Activated CD8-positive, alpha-beta T cell treated with anti-CD3 and anti-CD28 coated beads for 36 hours (primary cell): ENCODE measurements around the gene MYCBP. TPM values are rescaled to one million over a fixed set of nuclear protein-coding genes. Genes with fewer than 3 reads are reported as not detected.
A peak's percentile ranks its signal among the peaks of the same experiment; 100 is the strongest.

ENCODE experiments used
- ATAC-seq: fragments of 200-7000 bp; cut with Tn5 transposase; one replicate; pipeline ENCODE4 v1.10.0; 2021; ENCODE audit warnings: mild to moderate bottlenecking, moderate library complexity
- CTCF ChIA-PET: fragments of 350-600 bp; sonication (Branson Sonifier 250); formaldehyde crosslinking; loops from one replicate; lab custom pipeline; 2021; ENCODE audit warnings: antibody characterized with exemption; lab: Charles Lee
- POLR2A ChIA-PET: fragments of 350-600 bp; sonication (Branson Sonifier 250); formaldehyde crosslinking; loops from one replicate; lab custom pipeline; 2021; ENCODE audit warnings: antibody characterized with exemption; lab: Charles Lee
- DNase-seq: peaks from one replicate; pipeline ENCODE4 v3.0.0-alpha.2; 2020
- H3K27ac Mint-ChIP-seq: one replicate; pipeline ENCODE4 v1.8.0; 2021; ENCODE audit warnings: mild to moderate bottlenecking, mixed read lengths
- H3K27me3 Mint-ChIP-seq: one replicate; pipeline ENCODE4 v1.8.0; 2021; ENCODE audit warnings: mixed read lengths
- H3K36me3 Mint-ChIP-seq: one replicate; pipeline ENCODE4 v1.8.0; 2021; ENCODE audit warnings: low read depth, mixed read lengths
- H3K4me1 Mint-ChIP-seq: one replicate; pipeline ENCODE4 v1.8.0; 2021; ENCODE audit warnings: low read depth, mixed read lengths
- H3K4me3 Mint-ChIP-seq: one replicate; pipeline ENCODE4 v1.8.0; 2021; ENCODE audit warnings: mild to moderate bottlenecking, moderate library complexity, mixed read lengths
- H3K9me3 Mint-ChIP-seq: one replicate; pipeline ENCODE4 v1.8.0; 2021; ENCODE audit warnings: mixed read lengths
- CTCF ChIP-seq: fragments of 200-600 bp; IDR thresholded peaks from one replicate; pipeline ENCODE4 v1.8.0; 2022; ENCODE audit warnings: antibody characterized with exemption, mild to moderate bottlenecking
- intact Hi-C: fragments of 100-400 bp; cut with micrococcal nuclease; formaldehyde crosslinking; loops from one replicate; pipeline ENCODE4 v1.10.0; 2022
- total RNA-seq, 2 experiments: library from RNA; stranded (reverse); gene quantifications; one replicate each; pipeline ENCODE4 v1.2.3, GENCODE V29; 2021

The MYCBP gene
- total RNA-seq, 2 experiments from 2014 or later = 45.6 to 46.4 TPM

- H3K36me3 Mint-ChIP-seq = peaks cover 10% of the 10 kb centered on the region
- intact Hi-C loops = loop anchor here (2.0 to 10.0 kb wide), 2 partner anchors 14 to 222 kb away; partner anchors contain the start of gene RRAGC
- DNase-seq = peak; percentile 56
- ChIA-PET POLR2A (interaction anchor here (0.5 to 1.9 kb wide), 2 partner anchors 10 to 155 kb away, joined by 3 to 5 read pairs; no protein-coding TSS in a partner anchor), CTCF (interaction anchor here (0.7 to 0.8 kb wide), 2 partner anchors 16 to 160 kb away, joined by 3 read pairs; no protein-coding TSS in a partner anchor)
- no peak for TF ChIP-seq CTCF
- ATAC-seq = peak; percentile 14
- peak overlapping the region; percentile 95 for H3K4me3 Mint-ChIP-seq
- peak overlapping the region; percentile 53 for H3K27ac Mint-ChIP-seq
- peaks cover 26% of the 10 kb centered on the region for H3K4me1 Mint-ChIP-seq
- no peaks in the 10 kb centered on the region for H3K27me3 Mint-ChIP-seq
- no peaks in the 10 kb centered on the region for H3K9me3 Mint-ChIP-seq
Measured at GRCh38 chr1:38872401-38873026, 634 bp downstream of the MYCBP start.

- no peak for TF ChIP-seq CTCF
- H3K27ac Mint-ChIP-seq = no peak overlapping the region
- CTCF ChIA-PET = interaction anchor here (0.7 kb wide), 1 partner anchor 228 kb away, joined by 3 read pairs; no protein-coding TSS in a partner anchor
- H3K27me3 Mint-ChIP-seq = no peaks in the 10 kb centered on the region
- POLR2A ChIA-PET = interaction anchor here (0.6 kb wide), 1 partner anchor 165 kb away, joined by 3 read pairs; no protein-coding TSS in a partner anchor
- no peak for ATAC-seq
- intact Hi-C loops = loop anchor here (10.0 kb wide), 1 partner anchor 224 kb away; no protein-coding TSS in a partner anchor
- no peak for DNase-seq
- no peaks in the 10 kb centered on the region for H3K9me3 Mint-ChIP-seq
- no peak overlapping the region for H3K4me3 Mint-ChIP-seq
- peaks cover 17% of the 10 kb centered on the region for H3K36me3 Mint-ChIP-seq
- H3K4me1 Mint-ChIP-seq = peaks cover 29% of the 10 kb centered on the region
Measured at GRCh38 chr1:38870996-38871395, 2.2 kb downstream of the MYCBP start.

GRCh38 chr1:38867208-38867607, 5.9 kb downstream of the MYCBP start:
- Mint-ChIP-seq H3K4me1 (peaks cover 29% of the 10 kb centered on the region), H3K27me3 (no peaks in the 10 kb centered on the region), H3K9me3 (no peaks in the 10 kb centered on the region), H3K27ac (no peak overlapping the region), H3K4me3 (no peak overlapping the region), H3K36me3 (peaks cover 25% of the 10 kb centered on the region)
- intact Hi-C loops = no loop called here
- CTCF ChIA-PET = no interaction called here
- no peak for ATAC-seq
- TF ChIP-seq CTCF = no peak
- no peak for DNase-seq
- POLR2A ChIA-PET = no interaction called here

DNA sequence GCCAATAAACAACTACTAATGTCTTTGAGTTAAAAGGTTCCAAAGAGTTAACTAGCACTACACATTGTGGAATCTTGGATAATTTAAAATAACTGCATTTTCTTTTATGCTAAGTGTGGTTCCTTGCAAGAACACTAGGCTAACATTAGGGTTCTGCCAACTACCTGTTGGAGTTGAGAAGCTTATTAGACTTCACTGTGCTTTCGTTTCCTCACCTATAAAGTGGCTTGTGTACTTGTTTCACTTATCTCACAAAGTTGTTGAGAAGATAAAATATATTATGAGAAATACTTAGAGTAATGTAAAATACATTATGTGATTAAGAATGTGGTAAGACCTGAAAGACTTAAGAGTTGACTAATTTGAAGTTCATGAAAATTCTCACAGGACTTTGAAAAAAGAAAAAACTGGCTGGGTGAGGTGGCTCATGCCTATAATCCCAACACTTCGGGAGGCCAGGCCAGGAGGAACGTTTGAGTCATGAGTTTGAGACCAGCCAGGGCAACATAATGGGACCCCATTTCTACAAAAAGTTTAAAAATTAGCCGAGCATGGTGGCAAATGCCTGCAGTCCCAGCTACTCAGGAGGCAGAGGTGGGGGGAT, 7.9 kb downstream of the MYCBP start:
- H3K4me1 Mint-ChIP-seq = peaks cover 27% of the 10 kb centered on the region
- TF ChIP-seq CTCF = no peak
- ATAC-seq (no peak), DNase-seq (no peak)
- no peaks in the 10 kb centered on the region for H3K27me3 Mint-ChIP-seq
- H3K4me3 Mint-ChIP-seq = no peak overlapping the region
- POLR2A ChIA-PET = no interaction called here
- H3K9me3 Mint-ChIP-seq = no peaks in the 10 kb centered on the region
- intact Hi-C loops = no loop called here
- CTCF ChIA-PET = interaction anchor here (1.1 kb wide), 1 partner anchor 227 kb away, joined by 3 read pairs; no protein-coding TSS in a partner anchor
- H3K27ac Mint-ChIP-seq = no peak overlapping the region
- peaks cover 23% of the 10 kb centered on the region for H3K36me3 Mint-ChIP-seq

DNA sequence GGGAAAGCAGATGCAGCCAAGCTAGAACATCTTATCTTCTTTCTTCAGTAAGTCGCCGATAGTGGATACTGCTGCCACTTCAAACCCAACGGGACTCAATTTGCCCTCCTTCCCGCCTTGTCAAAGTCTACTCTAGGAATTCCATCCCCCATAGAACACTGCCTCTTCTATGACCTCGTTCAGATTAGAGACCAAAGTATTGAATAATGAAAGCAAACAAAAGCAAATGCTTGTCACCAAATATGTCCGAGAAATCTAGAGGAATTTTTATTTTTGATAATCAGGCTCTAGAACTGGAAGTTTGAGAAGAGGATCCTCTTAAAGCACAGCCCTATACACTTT, 12.7 kb downstream of the MYCBP start:
- POLR2A ChIA-PET = no interaction called here
- ATAC-seq (no peak), DNase-seq (no peak)
- peak overlapping the region; percentile 86 for H3K4me3 Mint-ChIP-seq
- intact Hi-C loops = no loop called here
- TF ChIP-seq CTCF = no peak
- CTCF ChIA-PET = interaction anchor here (0.6 kb wide), 1 partner anchor 13 kb away, joined by 3 read pairs; the partner anchor contains the start of gene MYCBP
- peaks cover 17% of the 10 kb centered on the region for H3K36me3 Mint-ChIP-seq
- peaks cover 37% of the 10 kb centered on the region for H3K4me1 Mint-ChIP-seq
- no peaks in the 10 kb centered on the region for H3K27me3 Mint-ChIP-seq
- H3K9me3 Mint-ChIP-seq = no peaks in the 10 kb centered on the region
- peak overlapping the region; percentile 44 for H3K27ac Mint-ChIP-seq
